Vagina (tissue), 2 donors: Measurements from ENCODE around the gene NFASC. TPM values are rescaled to one million over a fixed set of nuclear protein-coding genes. Genes with fewer than 3 reads are reported as not detected.

Experiments used
- DNase-seq, 2 donors: peaks; one replicate each; pipeline ENCODE4 v3.0.0-alpha.2; 2017; ENCODE audit errors: extremely low spot score in 2 of 2
- H3K27ac ChIP-seq: fragments of 200-600 bp; sonication (generic); one replicate; pipeline ENCODE4 v1.5.1; 2019
- H3K27me3 ChIP-seq: fragments of 200-600 bp; sonication (generic); one replicate; pipeline ENCODE4 v1.5.1; 2019
- H3K36me3 ChIP-seq, 2 donors: fragments of 200-600 bp; sonication (generic); one replicate each; pipeline ENCODE4 v1.5.1; 2017 to 2019
- H3K4me1 ChIP-seq: fragments of 200-600 bp; sonication (generic); one replicate; pipeline ENCODE4 v1.5.1; 2019
- H3K4me3 ChIP-seq, 2 donors: fragments of 200-600 bp; sonication (generic); 1 replicate in 1 of 2; 2 replicates in 1 of 2; pipeline ENCODE4 v1.5.1; 2016 to 2019
- H3K9me3 ChIP-seq: fragments of 200-600 bp; sonication (generic); one replicate; pipeline ENCODE4 v1.5.1; 2019
- CTCF ChIP-seq, 3 experiments: fragments of 450-650 bp in 2 of 3; fragments of 200-600 bp in 1 of 3; sonication (generic) in 1 of 3; IDR thresholded peaks; one replicate each; pipeline ENCODE4 v1.5.1; 2017 to 2019; ENCODE audit warnings: antibody characterized with exemption in 3 of 3, mild to moderate bottlenecking in 2 of 3, moderate library complexity in 2 of 3
- POLR2A ChIP-seq, 2 donors: fragments of 450-650 bp; IDR thresholded peaks; one replicate each; pipeline ENCODE4 v1.6.1; 2017; ENCODE audit warnings: antibody characterized with exemption in 2 of 2, mild to moderate bottlenecking in 2 of 2, moderate library complexity in 2 of 2
- POLR2AphosphoS5 ChIP-seq, 2 donors: sonication (generic); formaldehyde crosslinking; IDR thresholded peaks; one replicate each; pipeline ENCODE4 v1.9.0; 2017; ENCODE audit warnings: antibody characterized with exemption in 2 of 2, mild to moderate bottlenecking in 2 of 2, low read depth in 1 of 2; ENCODE audit not compliant: insufficient read depth in 1 of 2
- intact Hi-C: fragments of 100-400 bp; cut with DNase I; formaldehyde crosslinking; loops from one replicate; pipeline ENCODE4 v1.15.1; 2023
- total RNA-seq: library from RNA; depleted of rRNA; stranded (reverse); fragments of >200 nt; gene quantifications from one replicate; pipeline ENCODE4 v1.2.3, GENCODE V29; 2016

NFASC gene
- total RNA-seq, 1 donor from 2014 or later = 23.3 TPM

- H3K27ac ChIP-seq = no peak within 1 kb of the TSS
- peak within 1 kb of the TSS; percentile 13 to 16 for H3K4me3 ChIP-seq
Measured at GRCh38 chr1:205042911-205043806, 172.5 kb downstream of the NFASC start, which contains the start of gene CNTN2. Gene CNTN2, plus strand, starts transcription at chr1:205043212. Its CDS starts 9,974 bp downstream, at chr1:205053186.

GRCh38 chr1:205043866-205044265 is 173.2 kb downstream of the NFASC start:
- Histone ChIP-seq H3K36me3 (no peaks in the 10 kb centered on the region), H3K4me1 (no peaks in the 10 kb centered on the region), H3K27me3 (no peaks in the 10 kb centered on the region), H3K9me3 (no peaks in the 10 kb centered on the region), H3K4me3 (peak overlapping the region in 1 of 2 donors; percentile 13), H3K27ac (no peak overlapping the region)
- no peak for DNase-seq
- TF ChIP-seq POLR2AphosphoS5 (IDR thresholded peaks at IDR 0.05; ENCODE audit: insufficient read depth in 1 of 2, low read depth in 1 of 2) = no peak
- no peak for TF ChIP-seq POLR2A (IDR thresholded peaks at IDR 0.05)
- TF ChIP-seq CTCF (IDR thresholded peaks at IDR 0.05) = no peak
- intact Hi-C loops = no loop called here

More at GRCh38 chr1:205042911-205043806, 172.5 kb downstream of the NFASC start, which contains the start of gene CNTN2:
- no peak for DNase-seq
- Histone ChIP-seq H3K36me3 (no peaks in the 10 kb centered on the region), H3K9me3 (no peaks in the 10 kb centered on the region), H3K27me3 (no peaks in the 10 kb centered on the region), H3K4me1 (no peaks in the 10 kb centered on the region)
- intact Hi-C loops = no loop called here
- TF ChIP-seq CTCF (IDR thresholded peaks at IDR 0.05) (no peak), POLR2AphosphoS5 (IDR thresholded peaks at IDR 0.05; ENCODE audit: insufficient read depth in 1 of 2, low read depth in 1 of 2) (no peak), POLR2A (IDR thresholded peaks at IDR 0.05) (no peak)

GRCh38 chr1:205044741-205045140 is 174.1 kb downstream of the NFASC start:
- intact Hi-C loops = no loop called here
- TF ChIP-seq CTCF (IDR thresholded peaks at IDR 0.05) (no peak), POLR2AphosphoS5 (IDR thresholded peaks at IDR 0.05; ENCODE audit: insufficient read depth in 1 of 2, low read depth in 1 of 2) (no peak)
- no peaks in the 10 kb centered on the region for H3K4me1 ChIP-seq
- H3K4me3 ChIP-seq = no peak overlapping the region
- no peak overlapping the region for H3K27ac ChIP-seq
- no peaks in the 10 kb centered on the region for H3K9me3 ChIP-seq
- no peak for DNase-seq
- H3K36me3 ChIP-seq = no peaks in the 10 kb centered on the region
- H3K27me3 ChIP-seq = no peaks in the 10 kb centered on the region

GRCh38 chr1:205045146-205045545 is 174.5 kb downstream of the NFASC start:
- intact Hi-C loops = no loop called here
- H3K36me3 ChIP-seq = no peaks in the 10 kb centered on the region
- no peak overlapping the region for H3K4me3 ChIP-seq
- no peak for DNase-seq
- H3K27me3 ChIP-seq = no peaks in the 10 kb centered on the region
- no peak overlapping the region for H3K27ac ChIP-seq
- H3K9me3 ChIP-seq = no peaks in the 10 kb centered on the region
- TF ChIP-seq CTCF (IDR thresholded peaks at IDR 0.05) (no peak), POLR2AphosphoS5 (IDR thresholded peaks at IDR 0.05; ENCODE audit: insufficient read depth in 1 of 2, low read depth in 1 of 2) (no peak), POLR2A (IDR thresholded peaks at IDR 0.05) (no peak)
- no peaks in the 10 kb centered on the region for H3K4me1 ChIP-seq

GRCh38 chr1:205046870-205047269 is 176.2 kb downstream of the NFASC start:
- Histone ChIP-seq H3K4me1 (no peaks in the 10 kb centered on the region), H3K4me3 (no peak overlapping the region), H3K9me3 (no peaks in the 10 kb centered on the region), H3K27ac (no peak overlapping the region), H3K27me3 (no peaks in the 10 kb centered on the region), H3K36me3 (no peaks in the 10 kb centered on the region)
- TF ChIP-seq POLR2AphosphoS5 (IDR thresholded peaks at IDR 0.05; ENCODE audit: insufficient read depth in 1 of 2, low read depth in 1 of 2) = no peak
- TF ChIP-seq CTCF (IDR thresholded peaks at IDR 0.05) = no peak
- TF ChIP-seq POLR2A (IDR thresholded peaks at IDR 0.05) = no peak
- DNase-seq = no peak
- intact Hi-C loops = no loop called here
